WTC11 (cell line): ENCODE results near the gene WDR7. TPM values are rescaled to one million over a fixed set of nuclear protein-coding genes. Genes with fewer than 3 reads are reported as not detected.
A peak's percentile ranks its signal among the peaks of the same experiment; 100 is the strongest.

Experiments
- ATAC-seq: fragments of 200-7000 bp; cut with Tn5 transposase; 2 replicates; pipeline ENCODE4 v1.10.0; 2021; ENCODE audit warnings: mild to moderate bottlenecking, moderate library complexity
- CTCF ChIA-PET: fragments of 300-600 bp; sonication (Branson Sonifier 250); formaldehyde crosslinking; loops from one replicate; lab custom pipeline; 2021; ENCODE audit warnings: antibody characterized with exemption; lab: Charles Lee
- POLR2A ChIA-PET: fragments of 350-600 bp; sonication (Branson Sonifier 250); formaldehyde crosslinking; loops from one replicate; lab custom pipeline; 2021; ENCODE audit warnings: antibody characterized with exemption; lab: Charles Lee
- DNase-seq: peaks from one replicate; pipeline ENCODE4 v3.0.0; 2021; ENCODE audit warnings: low spot score
- H3K27ac Mint-ChIP-seq: 2 replicates; pipeline ENCODE4 v1.8.0; 2021; ENCODE audit warnings: mixed read lengths
- H3K27me3 Mint-ChIP-seq: 2 replicates; pipeline ENCODE4 v1.8.0; 2021; ENCODE audit warnings: low read depth, mild to moderate bottlenecking, moderate library complexity, mixed read lengths
- H3K36me3 Mint-ChIP-seq: 2 replicates; pipeline ENCODE4 v1.8.0; 2021; ENCODE audit warnings: mixed read lengths
- H3K4me1 Mint-ChIP-seq: 2 replicates; pipeline ENCODE4 v1.8.0; 2022; ENCODE audit warnings: mixed read lengths
- H3K4me3 Mint-ChIP-seq: 2 replicates; pipeline ENCODE4 v1.8.0; 2021; ENCODE audit warnings: mild to moderate bottlenecking, moderate library complexity, mixed read lengths
- H3K9me3 Mint-ChIP-seq: 2 replicates; pipeline ENCODE4 v1.8.0; 2021; ENCODE audit warnings: mixed read lengths
- AFF4 ChIP-seq: sonication (generic); formaldehyde crosslinking; IDR thresholded peaks from 2 replicates; pipeline ENCODE4 v1.8.1; 2023; ENCODE audit warnings: mild to moderate bottlenecking, missing genetic modification reagents, borderline replicate concordance
- CTCF ChIP-seq: fragments of 200-600 bp; IDR thresholded peaks from 2 replicates; pipeline ENCODE4 v1.8.0; 2022; ENCODE audit warnings: antibody characterized with exemption
- ERG ChIP-seq: fragments of 250-450 bp; sonication (Bioruptor Pico); IDR thresholded peaks from 2 replicates; pipeline ENCODE4 v1.8.0; 2021; ENCODE audit warnings: mild to moderate bottlenecking
- JUN ChIP-seq: sonication (generic); formaldehyde crosslinking; IDR thresholded peaks from 2 replicates; pipeline ENCODE4 v1.8.0; 2023; ENCODE audit warnings: mild to moderate bottlenecking, missing genetic modification reagents
- NFYB ChIP-seq: sonication (generic); formaldehyde crosslinking; conservative IDR thresholded peaks from 2 replicates; pipeline ENCODE4 v1.8.0; 2022; ENCODE audit warnings: low read depth, missing genetic modification reagents
- ZNF138 ChIP-seq: sonication (generic); formaldehyde crosslinking; conservative IDR thresholded peaks from 2 replicates; pipeline ENCODE4 v1.8.1; 2022; ENCODE audit warnings: mild to moderate bottlenecking, moderate library complexity, missing genetic modification reagents
- ZNF425 ChIP-seq: fragments of 250-450 bp; sonication (Bioruptor Pico); conservative IDR thresholded peaks from 2 replicates; pipeline ENCODE4 v1.9.0; 2021; ENCODE audit warnings: mild to moderate bottlenecking
- ZNF671 ChIP-seq: fragments of 250-450 bp; sonication (Bioruptor Pico); IDR thresholded peaks from 2 replicates; pipeline ENCODE4 v1.8.0; 2021; ENCODE audit warnings: mild to moderate bottlenecking
- total RNA-seq: library from RNA; stranded (reverse); gene quantifications from 3 replicates; pipeline ENCODE4 v1.2.3, GENCODE V29; 2021

Gene WDR7
- total RNA-seq, 1 experiment from 2014 or later, result 12.2 TPM

GRCh38 chr18:56747857-56748256 lies 96.7 kb downstream of the WDR7 start (continued):
- TF ChIP-seq ERG (CRISPR knock-in tag), result no peak
- TF ChIP-seq JUN (CRISPR knock-in tag), result no peak
- TF ChIP-seq ZNF138 (CRISPR knock-in tag), result no peak
- TF ChIP-seq NFYB (CRISPR knock-in tag), result no peak
- no peak for TF ChIP-seq AFF4 (CRISPR knock-in tag)
- no peak for TF ChIP-seq ZNF671
- TF ChIP-seq, all 79 proteins: peak for 0

DNA sequence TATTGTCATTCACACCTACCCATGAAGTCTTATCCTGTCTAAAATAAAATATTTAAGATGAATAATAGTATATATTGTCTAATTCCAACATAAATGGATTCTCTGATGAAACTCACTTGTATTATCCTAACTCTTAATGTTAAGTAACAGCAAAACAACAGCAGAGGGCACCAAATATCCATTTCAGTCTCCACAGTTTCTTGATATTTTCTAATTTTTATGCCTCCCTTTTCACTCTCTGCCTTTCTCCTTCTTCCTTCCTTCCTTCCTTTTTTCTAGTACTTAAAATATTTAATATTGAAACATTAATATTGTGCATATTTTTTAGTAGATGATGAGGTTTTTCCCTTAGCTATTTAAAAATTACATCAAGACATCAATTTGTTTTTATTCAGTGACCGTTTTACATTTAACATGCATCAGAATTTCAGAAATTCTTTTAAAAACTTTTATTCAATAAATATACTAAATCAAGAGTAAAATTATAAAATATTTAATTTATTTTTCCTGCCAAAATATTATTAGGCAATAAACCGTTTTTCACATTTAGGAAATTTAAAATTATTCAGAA lies 97.6 kb downstream of the WDR7 start:
- DNase-seq (no peak), ATAC-seq (no peak)

More for the DNA sequence above, 97.6 kb downstream of the WDR7 start:
- no peaks in the 10 kb centered on the region for H3K9me3 Mint-ChIP-seq
- no peak for TF ChIP-seq ZNF425 (CRISPR knock-in tag)
- TF ChIP-seq CTCF, result 0 out of 2 replicates have a peak, but pooled peaks have one; percentile 21
- no peaks in the 10 kb centered on the region for H3K27me3 Mint-ChIP-seq
- H3K4me3 Mint-ChIP-seq, result no peak overlapping the region
- ChIA-PET POLR2A (no interaction called here), CTCF (interaction anchor here (0.7 kb wide), 1 partner anchor 500 kb away, joined by 3 read pairs; no protein-coding TSS in a partner anchor)
- H3K4me1 Mint-ChIP-seq, result no peaks in the 10 kb centered on the region
- no peaks in the 10 kb centered on the region for H3K36me3 Mint-ChIP-seq
- no peak overlapping the region for H3K27ac Mint-ChIP-seq
